H9 (cell line): ENCODE data around the gene TNPO3. TPM values are rescaled to one million over a fixed set of nuclear protein-coding genes. Genes with fewer than 3 reads are reported as not detected.

Experiments
- DNase-seq: peaks from one replicate; pipeline ENCODE4 v3.0.0-alpha.2; 2017
- H2AFZ ChIP-seq: one replicate; pipeline ENCODE4 v1.6.1; 2013; ENCODE audit warnings: mild to moderate bottlenecking, low read length, control low read depth, moderate library complexity
- H2AK5ac ChIP-seq: 2 replicates; pipeline ENCODE4 v1.6.1; 2013; ENCODE audit warnings: low read length, control low read depth, mixed read lengths; ENCODE audit not compliant: insufficient read length
- H2BK120ac ChIP-seq: one replicate; pipeline ENCODE4 v1.6.1; 2013; ENCODE audit warnings: low read depth, mild to moderate bottlenecking, low read length, control low read depth, inconsistent platforms; ENCODE audit not compliant: poor library complexity, severe bottlenecking
- H2BK12ac ChIP-seq: 2 replicates; pipeline ENCODE4 v1.6.1; 2013; ENCODE audit warnings: low read length, control low read depth, mixed read lengths, low read depth; ENCODE audit not compliant: insufficient read length
- H2BK15ac ChIP-seq: 2 replicates; pipeline ENCODE4 v1.6.1; 2013; ENCODE audit warnings: low read depth, low read length, control low read depth
- H2BK20ac ChIP-seq: one replicate; pipeline ENCODE4 v1.6.1; 2013; ENCODE audit warnings: low read depth, mild to moderate bottlenecking, low read length, control low read depth, inconsistent platforms; ENCODE audit not compliant: poor library complexity, severe bottlenecking
- H2BK5ac ChIP-seq: 2 replicates; pipeline ENCODE4 v1.6.1; 2013; ENCODE audit warnings: low read length, control low read depth, mixed read lengths; ENCODE audit not compliant: insufficient read length
- H3K14ac ChIP-seq: 2 replicates; pipeline ENCODE4 v1.6.1; 2013; ENCODE audit warnings: low read length, control low read depth; ENCODE audit not compliant: insufficient read depth
- H3K18ac ChIP-seq: 2 replicates; pipeline ENCODE4 v1.6.1; 2013; ENCODE audit warnings: low read depth, mild to moderate bottlenecking, mixed read lengths, low read length, control low read depth; ENCODE audit not compliant: insufficient read length
- H3K23ac ChIP-seq: 2 replicates; pipeline ENCODE4 v1.6.1; 2013; ENCODE audit warnings: low read length, control low read depth, mixed read lengths, low read depth; ENCODE audit not compliant: insufficient read length
- H3K23me2 ChIP-seq: 2 replicates; pipeline ENCODE4 v1.6.1; 2013; ENCODE audit warnings: low read depth, mild to moderate bottlenecking, mixed read lengths, low read length, control low read depth; ENCODE audit not compliant: insufficient read length, poor library complexity, severe bottlenecking
- H3K27ac ChIP-seq: 2 replicates; pipeline ENCODE4 v1.5.1; 2013; ENCODE audit warnings: low read length, control low read depth, mixed read lengths, low read depth; ENCODE audit not compliant: insufficient read length
- H3K27me3 ChIP-seq: 2 replicates; pipeline ENCODE4 v1.6.1; 2013; ENCODE audit warnings: low read length, control low read depth, inconsistent platforms; ENCODE audit not compliant: insufficient read depth
- H3K4ac ChIP-seq: 2 replicates; pipeline ENCODE4 v1.6.1; 2013; ENCODE audit warnings: low read depth, mild to moderate bottlenecking, control low read depth, inconsistent platforms, low read length, moderate library complexity
- H3K4me1 ChIP-seq: 2 replicates; pipeline ENCODE4 v1.6.1; 2013; ENCODE audit warnings: low read length, control low read depth, inconsistent platforms; ENCODE audit not compliant: insufficient read depth
- H3K4me2 ChIP-seq: 2 replicates; pipeline ENCODE4 v1.6.1; 2013; ENCODE audit warnings: low read length, control low read depth, mixed read lengths; ENCODE audit not compliant: insufficient read length, insufficient read depth
- H3K56ac ChIP-seq: 2 replicates; pipeline ENCODE4 v1.6.1; 2013; ENCODE audit warnings: low read depth, mild to moderate bottlenecking, mixed read lengths, low read length, control low read depth; ENCODE audit not compliant: insufficient read length
- H3K79me1 ChIP-seq: 2 replicates; pipeline ENCODE4 v1.6.1; 2013; ENCODE audit warnings: low read depth, mild to moderate bottlenecking, moderate library complexity, low read length, control low read depth, inconsistent platforms; ENCODE audit not compliant: insufficient read depth, poor library complexity, severe bottlenecking
- H3K79me2 ChIP-seq: 2 replicates; pipeline ENCODE4 v1.6.1; 2013; ENCODE audit warnings: low read length, control low read depth, inconsistent platforms; ENCODE audit not compliant: insufficient read depth
- H3K9ac ChIP-seq: 2 replicates; pipeline ENCODE4 v1.6.1; 2013; ENCODE audit warnings: low read length, control low read depth, mixed read lengths; ENCODE audit not compliant: insufficient read length; ENCODE audit errors: extremely low read depth
- H3K9me3 ChIP-seq: one replicate; pipeline ENCODE4 v1.6.1; 2013; ENCODE audit warnings: low read depth, low read length, inconsistent platforms; ENCODE audit not compliant: control insufficient read depth
- H3T11ph ChIP-seq: one replicate; pipeline ENCODE4 v1.6.1; 2013; ENCODE audit warnings: mild to moderate bottlenecking, low read length, control low read depth, inconsistent platforms
- H4K20me1 ChIP-seq: one replicate; pipeline ENCODE4 v1.6.1; 2013; ENCODE audit not compliant: control insufficient read depth, insufficient read length, insufficient read depth
- H4K5ac ChIP-seq: 2 replicates; pipeline ENCODE4 v1.6.1; 2013; ENCODE audit warnings: low read depth, mild to moderate bottlenecking, mixed read lengths, low read length, control low read depth; ENCODE audit not compliant: insufficient read length
- H4K8ac ChIP-seq: replicated peaks from 2 replicates; pipeline ENCODE4 v1.6.1; 2013; ENCODE audit warnings: low read length, control low read depth, mixed read lengths, low read depth; ENCODE audit not compliant: insufficient read length
- H4K91ac ChIP-seq: 2 replicates; pipeline ENCODE4 v1.6.1; 2013; ENCODE audit warnings: low read depth, mild to moderate bottlenecking, moderate library complexity, mixed read lengths, low read length, control low read depth; ENCODE audit not compliant: insufficient read length
- H3K27ac Mint-ChIP-seq, 3 experiments: 2 replicates in 2 of 3; 3 replicates in 1 of 3; pipeline ENCODE4 v1.8.0; 2020 to 2021; ENCODE audit warnings: mixed read lengths in 3 of 3, mild to moderate bottlenecking in 1 of 3, moderate library complexity in 1 of 3
- H3K27me3 Mint-ChIP-seq: 2 replicates; pipeline ENCODE4 v1.8.0; 2021; ENCODE audit warnings: low read depth, mild to moderate bottlenecking, moderate library complexity, mixed read lengths
- H3K36me3 Mint-ChIP-seq, 3 experiments: 2 replicates in 2 of 3; 3 replicates in 1 of 3; pipeline ENCODE4 v1.8.0; 2020 to 2021; ENCODE audit warnings: low read depth in 3 of 3, mixed read lengths in 3 of 3; ENCODE audit not compliant: insufficient read depth in 1 of 3
- H3K4me1 Mint-ChIP-seq, 2 experiments: 2 replicates each; pipeline ENCODE4 v1.8.0; 2020; ENCODE audit warnings: mixed read lengths in 2 of 2
- H3K4me3 Mint-ChIP-seq, 2 experiments: 2 replicates in 1 of 2; 3 replicates in 1 of 2; pipeline ENCODE4 v1.8.0; 2020 to 2021; ENCODE audit warnings: mild to moderate bottlenecking in 2 of 2, mixed read lengths in 2 of 2, moderate library complexity in 1 of 2
- H3K9me3 Mint-ChIP-seq, 2 experiments: 2 replicates in 1 of 2; 3 replicates in 1 of 2; pipeline ENCODE4 v1.8.0; 2020; ENCODE audit warnings: mild to moderate bottlenecking in 2 of 2, mixed read lengths in 2 of 2, moderate library complexity in 1 of 2
- CTCF ChIP-seq: fragments of 200-600 bp; sonication (generic); conservative IDR thresholded peaks from 3 replicates; pipeline ENCODE4 v1.8.0; 2021; ENCODE audit warnings: antibody characterized with exemption, mild to moderate bottlenecking
- WGBS: extraction: QIAGEN DNeasy Blood & Tissue Kit; methylation state at CpG from one replicate; pipeline ENCODE4 v1.1.7; 2013; ENCODE audit warnings: missing lambda C conversion rate, low lambda C conversion rate, mixed read lengths; ENCODE audit not compliant: insufficient read length; ENCODE audit errors: extremely low coverage; 5-methylcytosine and 5-hydroxymethylcytosine counted together
- total RNA-seq: library from RNA; stranded (reverse); gene quantifications from 2 replicates; pipeline ENCODE4 v1.2.1, GENCODE V29; 2021

Gene TNPO3
- total RNA-seq, 1 experiment from 2014 or later = 90.1 TPM

GRCh38 chr7:128940494-128941322 is 114.2 kb downstream of the TNPO3 start:
- peaks cover 10 to 16% of the 10 kb centered on the region in 2 experiments for H3K4me1 Mint-ChIP-seq
- Histone ChIP-seq H3K56ac (no peak overlapping the region), H4K8ac (no peak overlapping the region), H3K23ac (no peak overlapping the region), H4K20me1 (no peaks in the 10 kb centered on the region), H3K79me1 (no peaks in the 10 kb centered on the region), H2BK12ac (no peak overlapping the region), H3K9ac (no peak overlapping the region), H2BK15ac (no peak overlapping the region), H2BK5ac (no peak overlapping the region), H3K4me1 (no peaks in the 10 kb centered on the region), H4K5ac (no peak overlapping the region), H3K4ac (no peak overlapping the region), H2BK20ac (no peak overlapping the region), H3K4me2 (no peak overlapping the region), H2BK120ac (no peak overlapping the region), H3K23me2 (peaks cover 5% of the 10 kb centered on the region), H3K18ac (no peak overlapping the region), H4K91ac (no peak overlapping the region), H2AFZ (no peak overlapping the region), H3T11ph (no peak overlapping the region), H3K79me2 (no peaks in the 10 kb centered on the region), H2AK5ac (no peak overlapping the region), H3K27ac (no peak overlapping the region), H3K9me3 (no peaks in the 10 kb centered on the region), H3K14ac (no peak overlapping the region), H3K27me3 (peaks cover 20% of the 10 kb centered on the region; the same call in 1 of the 2 replicates)
- H3K36me3 Mint-ChIP-seq = no peaks in the 10 kb centered on the region
- H3K9me3 Mint-ChIP-seq = 0 out of 5 replicates have a peak, but pooled peaks cover 0 to 2% of the 10 kb centered on the region in 2 experiments
- WGBS = no CpG with 5 or more reads among the region's 20 CpGs
- no peak for DNase-seq
- no peak overlapping the region for H3K4me3 Mint-ChIP-seq
- H3K27ac Mint-ChIP-seq = no peak overlapping the region
- no peak for TF ChIP-seq CTCF
- peaks cover 62% of the 10 kb centered on the region for H3K27me3 Mint-ChIP-seq
